DMS153 (cell line): ENCODE results near the gene EXOC6B.

Experiments used
- DNase-seq: peaks from one replicate; lab custom pipeline; 2025; lab: John Stamatoyannopoulos, UW

EXOC6B gene

DNA sequence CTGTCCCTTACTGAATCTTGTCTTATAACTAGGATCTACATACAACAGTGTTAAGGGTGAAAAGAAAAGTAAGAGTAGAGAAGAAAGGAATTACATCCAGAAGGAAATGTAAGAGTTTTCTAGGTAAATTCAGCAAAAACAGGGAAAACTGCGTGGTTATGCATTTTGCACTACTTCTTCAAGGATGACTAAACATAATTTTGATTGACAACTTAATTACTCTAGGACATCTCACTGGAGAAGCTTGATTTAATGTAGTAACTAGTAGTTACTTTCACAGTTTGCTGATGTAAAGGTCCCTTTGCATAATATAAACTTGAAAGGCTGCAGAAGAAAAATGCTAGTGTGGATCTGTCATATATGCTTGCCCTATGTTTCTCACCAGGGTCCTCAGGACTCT lies 464.8 kb downstream of the EXOC6B start:
- DNase-seq = no peak

DNA sequence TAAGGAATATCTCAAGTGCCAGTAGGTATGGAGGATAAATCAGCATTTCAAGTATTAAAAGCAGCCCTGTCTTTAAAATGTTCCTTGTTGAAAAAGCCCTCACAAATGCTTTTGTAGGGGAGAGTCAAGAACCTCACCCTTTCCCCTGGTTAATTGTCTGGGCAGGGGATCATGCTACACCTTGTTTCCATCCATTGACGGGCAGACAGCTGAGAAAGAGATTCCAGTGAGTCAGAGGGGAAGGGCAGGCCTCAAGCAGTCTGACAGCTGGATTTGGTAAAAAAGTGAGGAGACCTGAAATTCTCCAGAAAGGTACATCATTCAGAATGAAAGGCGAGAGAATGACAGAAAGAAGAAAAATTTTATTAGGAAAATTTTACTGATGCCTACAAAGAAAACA lies 475.0 kb downstream of the EXOC6B start:
- no peak for DNase-seq

DNA sequence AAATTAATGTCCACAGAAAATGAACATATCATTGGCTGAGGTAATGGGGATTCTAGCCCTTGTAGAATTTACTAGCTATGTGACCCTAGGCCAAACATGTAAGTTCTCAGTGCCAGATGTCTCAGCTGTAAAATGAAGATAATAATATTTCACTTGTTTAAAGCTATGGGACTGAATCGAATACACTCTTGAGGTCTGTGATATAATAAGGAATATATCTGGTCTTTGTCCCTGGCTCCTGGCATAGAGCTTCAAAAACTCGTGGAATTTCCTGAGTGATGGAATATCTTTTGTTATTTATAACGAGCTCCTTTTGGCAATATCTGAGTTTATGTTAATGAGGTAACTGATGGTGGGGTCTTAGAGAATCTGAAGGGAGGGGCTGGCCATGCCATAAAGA lies 476.8 kb downstream of the EXOC6B start:
- no peak for DNase-seq

DNA sequence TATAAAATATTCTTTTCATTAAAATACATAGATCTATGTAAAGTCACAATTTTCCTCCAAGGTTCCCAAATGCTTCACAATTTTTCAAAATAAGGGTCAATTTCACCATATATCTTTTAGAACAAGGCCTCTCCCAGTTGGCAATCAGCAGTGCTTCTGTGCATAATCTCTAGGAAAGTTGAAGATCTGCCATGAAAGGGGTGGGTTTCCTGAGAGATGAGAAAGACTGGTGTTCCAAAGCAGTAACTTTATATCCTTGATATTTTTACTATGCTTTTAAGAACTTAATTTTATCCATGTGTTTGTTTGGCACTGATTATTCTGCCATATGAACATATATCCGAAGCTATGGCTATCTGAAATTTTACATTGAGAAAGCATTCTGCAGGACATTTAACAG lies 478.8 kb downstream of the EXOC6B start:
- DNase-seq = no peak

DNA sequence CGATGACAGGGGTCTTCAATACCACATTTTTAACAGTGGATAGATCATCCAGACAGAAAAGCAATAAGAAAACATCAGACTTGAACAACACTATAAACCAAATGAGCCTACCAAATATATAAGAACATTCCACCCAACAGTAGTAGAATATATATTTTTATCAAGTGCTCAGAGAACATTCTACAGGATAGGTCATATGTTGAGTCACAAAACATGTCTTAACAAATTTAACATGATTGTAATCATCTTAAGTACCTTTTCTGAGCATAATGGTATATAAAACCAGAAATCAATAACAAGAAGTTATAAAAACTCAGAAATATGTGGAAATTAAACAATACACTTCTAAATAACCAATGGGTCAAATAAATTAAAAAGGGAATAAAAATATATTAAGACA lies 484.2 kb downstream of the EXOC6B start:
- no peak for DNase-seq

DNA sequence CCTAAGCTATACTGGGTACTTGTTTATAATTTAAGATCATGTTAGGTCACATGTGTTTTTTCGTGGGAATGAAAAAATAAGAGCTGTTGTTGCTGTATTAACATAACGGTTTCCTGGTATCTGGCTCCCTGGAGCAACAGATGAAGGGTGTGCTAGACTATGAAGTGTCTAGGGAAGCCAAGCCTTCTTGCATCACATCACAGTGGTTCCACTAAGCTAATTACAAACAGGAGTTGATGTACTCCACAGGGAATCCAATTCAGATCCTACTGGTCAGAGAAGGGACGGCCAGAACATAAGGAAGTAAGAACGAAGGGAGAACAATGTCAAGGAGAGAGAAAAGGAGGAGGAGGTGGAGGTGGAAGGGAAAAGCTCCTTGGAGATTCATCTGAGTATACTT lies 485.2 kb downstream of the EXOC6B start:
- DNase-seq = no peak

DNA sequence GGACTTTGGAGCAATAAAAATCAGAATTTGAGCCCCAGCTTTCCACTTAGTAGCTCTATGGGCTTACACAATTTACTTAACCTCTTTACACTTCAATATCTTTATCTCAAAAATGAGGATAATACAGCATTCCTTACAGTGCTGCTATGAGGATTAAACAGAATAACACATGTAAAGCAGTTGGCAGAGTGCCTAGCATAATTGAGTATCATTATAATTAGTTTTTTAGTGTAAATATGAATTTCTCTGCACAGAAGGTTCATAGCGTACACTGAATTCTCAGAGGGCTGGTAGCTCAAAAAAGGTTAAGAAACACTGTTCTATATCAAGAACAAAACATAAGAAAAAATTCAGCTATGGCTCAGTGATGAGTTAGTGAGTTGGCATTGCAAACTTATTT lies 487.8 kb downstream of the EXOC6B start:
- DNase-seq = no peak

DNA sequence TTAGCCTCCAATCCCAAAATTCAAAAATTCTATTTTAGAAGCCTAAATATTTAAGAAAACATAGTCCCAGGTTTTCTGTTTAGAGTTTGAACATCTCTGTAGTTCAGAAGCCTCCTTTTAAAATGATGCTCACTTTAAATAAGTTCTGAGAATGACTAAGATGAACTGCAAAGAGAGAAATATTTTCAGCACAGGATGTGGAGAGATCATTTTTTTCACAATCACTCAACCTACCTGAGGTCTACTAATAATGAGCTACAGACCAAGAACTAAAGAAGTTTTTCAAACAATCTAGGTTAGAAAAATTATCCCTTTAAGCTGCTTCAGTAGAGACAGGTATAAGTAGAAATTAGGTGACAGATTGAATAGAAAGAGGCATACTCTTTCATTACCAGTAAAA lies 493.1 kb downstream of the EXOC6B start:
- DNase-seq = no peak

DNA sequence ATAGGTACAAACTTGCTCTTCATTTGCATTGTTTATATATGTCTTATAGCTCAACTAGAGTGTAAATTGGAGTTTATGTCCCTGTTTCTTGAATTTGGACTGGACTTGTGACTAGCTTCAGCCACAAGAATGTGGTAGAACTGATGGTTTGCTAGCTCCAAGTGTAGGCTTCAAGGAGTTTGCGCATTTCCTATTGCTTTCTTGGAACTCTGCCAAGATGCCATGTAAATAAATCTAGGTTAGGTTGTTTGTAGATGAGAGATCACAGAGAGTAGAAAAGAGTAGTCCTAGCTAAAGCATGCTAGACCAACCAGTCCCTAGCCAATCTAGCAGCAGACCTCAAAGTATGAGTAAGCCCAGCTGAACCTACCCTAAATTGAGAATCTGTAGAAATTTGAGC lies 495.2 kb downstream of the EXOC6B start:
- peak; percentile 45 for DNase-seq

DNA sequence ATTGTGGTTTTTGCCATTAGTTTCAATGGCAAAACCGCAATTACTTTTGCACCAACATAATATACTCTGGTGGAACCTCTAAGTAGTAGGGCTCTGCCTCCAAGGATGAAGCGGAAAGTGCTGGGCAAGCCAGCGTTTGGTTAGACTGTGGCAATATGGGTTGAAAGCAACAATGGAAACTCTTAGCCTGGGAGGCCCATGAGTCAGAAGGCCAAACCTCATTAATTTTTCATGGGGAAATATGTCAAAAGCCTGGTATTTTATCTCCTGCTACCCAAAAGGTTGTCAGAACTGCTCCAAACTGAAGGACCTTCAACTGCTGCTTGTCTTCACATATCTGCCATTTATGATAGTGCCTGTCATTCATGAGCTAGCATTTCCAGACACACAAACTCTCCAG lies 499.1 kb downstream of the EXOC6B start:
- no peak for DNase-seq

DNA sequence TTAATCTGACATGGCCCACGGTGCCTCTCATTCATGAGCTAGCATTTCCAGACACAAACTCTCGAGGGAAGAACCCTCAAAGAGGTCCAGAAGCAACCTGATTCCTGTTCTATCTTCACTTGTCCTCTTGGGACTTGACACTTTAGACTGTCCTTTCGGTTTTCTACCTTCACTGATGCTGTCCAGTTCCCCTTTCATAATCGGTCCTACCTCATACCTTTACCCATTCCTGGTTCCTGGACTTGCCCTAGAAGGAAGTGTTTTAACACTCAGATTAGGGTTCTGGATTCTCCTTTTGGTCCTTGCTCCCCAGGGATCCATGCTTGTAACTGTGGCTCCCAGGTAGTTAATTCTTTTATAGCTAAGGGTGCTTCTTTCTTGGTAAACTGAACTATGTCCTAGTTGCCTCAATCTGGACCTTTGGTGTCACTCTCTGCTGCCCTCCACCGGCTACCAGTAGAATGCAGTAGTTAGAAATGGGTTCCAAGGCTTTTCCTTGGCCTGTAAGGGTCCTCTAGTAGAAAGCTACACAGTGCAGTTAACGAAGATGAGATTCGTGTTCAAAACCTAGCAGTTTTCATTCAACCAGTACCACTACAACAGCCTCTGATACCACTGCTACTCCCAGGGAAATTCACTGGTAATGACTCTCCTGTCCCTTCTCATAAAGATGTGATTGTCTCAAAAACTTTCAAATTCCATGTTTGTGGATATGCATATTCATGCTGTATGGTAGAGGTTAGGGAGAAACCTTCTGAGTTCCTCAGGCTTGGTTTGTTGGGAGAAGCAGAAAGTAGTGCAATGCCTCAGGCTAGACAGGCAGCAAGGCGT lies 500.0 kb downstream of the EXOC6B start:
- DNase-seq = no peak

DNA sequence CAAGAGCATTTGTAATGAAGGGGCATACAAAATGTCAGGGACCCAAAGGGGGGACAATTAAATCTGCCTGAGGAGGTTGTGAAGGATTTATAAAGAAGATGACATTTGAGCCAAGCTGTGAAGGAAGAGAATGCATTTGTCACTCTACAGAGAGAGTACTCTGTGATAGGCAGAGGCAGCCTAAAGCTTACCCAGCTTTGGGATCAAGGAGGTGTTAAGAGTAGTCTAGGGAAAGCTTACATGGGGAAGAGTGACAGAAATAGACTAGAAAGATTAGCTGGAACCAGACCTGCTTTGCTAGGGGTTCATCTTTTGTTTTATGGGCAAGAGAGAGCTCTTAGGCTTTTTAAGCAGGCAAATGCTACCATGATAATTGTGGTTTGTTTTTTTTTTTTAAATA lies 509.1 kb downstream of the EXOC6B start:
- DNase-seq = no peak

DNA sequence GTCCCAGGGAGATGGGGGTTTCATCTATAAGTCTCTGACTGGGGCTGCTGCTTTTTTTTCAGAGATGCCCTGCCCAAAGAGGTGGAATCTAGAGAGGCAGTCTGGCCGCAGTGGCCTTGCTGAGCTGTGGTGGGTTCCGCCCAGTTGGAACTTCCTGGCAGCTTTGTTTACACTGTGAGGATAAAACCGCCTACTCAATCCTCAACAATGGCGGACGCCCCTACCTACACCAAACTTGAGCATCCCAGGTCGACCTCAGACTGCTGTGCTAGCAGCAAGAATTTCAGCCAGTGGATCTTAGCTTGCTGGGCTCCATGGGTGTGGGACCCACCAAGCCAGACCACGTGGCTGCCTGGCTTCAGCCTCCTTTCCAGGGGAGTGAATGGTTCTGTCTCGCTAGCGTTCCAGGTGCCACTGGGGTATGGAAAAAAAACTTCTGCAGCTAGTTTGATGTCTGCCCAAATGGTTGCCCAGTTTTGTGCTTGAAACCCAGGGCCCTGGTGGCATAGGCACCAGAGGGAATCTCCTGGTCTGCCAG lies 525.6 kb downstream of the EXOC6B start:
- DNase-seq = no peak

DNA sequence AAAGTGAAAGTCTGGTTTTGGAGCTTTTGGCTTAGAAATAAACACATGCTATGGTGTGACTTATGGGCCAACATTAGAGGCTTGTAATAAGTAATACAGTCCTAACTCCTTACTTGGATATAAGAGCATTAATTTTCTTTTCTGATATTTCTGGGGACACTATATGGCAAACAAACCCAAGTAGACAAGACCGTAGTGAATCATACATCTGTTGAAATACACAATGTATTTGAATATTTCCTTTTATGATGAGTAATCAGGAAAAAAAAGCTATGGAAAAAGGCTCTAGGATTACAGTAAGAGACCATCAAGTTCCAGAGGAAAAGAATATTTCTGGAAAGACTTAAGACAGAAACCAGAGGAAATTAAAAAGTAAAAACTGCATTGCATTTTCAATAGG lies 532.2 kb downstream of the EXOC6B start:
- DNase-seq = no peak

DNA sequence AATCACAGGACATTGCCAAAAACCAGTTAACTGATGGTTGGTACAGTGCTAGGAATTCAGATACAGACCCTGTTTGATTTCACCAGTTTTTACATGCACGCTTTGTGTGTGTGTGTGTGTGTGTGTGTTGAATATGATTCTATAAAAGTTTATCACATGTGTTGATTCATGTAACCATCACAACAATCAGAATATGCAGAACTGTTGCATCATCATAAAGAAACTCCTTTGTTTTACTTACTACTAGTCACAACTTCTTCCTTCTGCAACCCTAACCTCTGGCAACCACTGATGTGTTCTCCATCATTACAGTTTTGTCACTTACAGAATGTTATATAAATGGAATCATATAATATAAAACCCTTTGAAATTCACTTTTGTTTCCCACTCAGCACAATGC lies 533.4 kb downstream of the EXOC6B start:
- no peak for DNase-seq

DNA sequence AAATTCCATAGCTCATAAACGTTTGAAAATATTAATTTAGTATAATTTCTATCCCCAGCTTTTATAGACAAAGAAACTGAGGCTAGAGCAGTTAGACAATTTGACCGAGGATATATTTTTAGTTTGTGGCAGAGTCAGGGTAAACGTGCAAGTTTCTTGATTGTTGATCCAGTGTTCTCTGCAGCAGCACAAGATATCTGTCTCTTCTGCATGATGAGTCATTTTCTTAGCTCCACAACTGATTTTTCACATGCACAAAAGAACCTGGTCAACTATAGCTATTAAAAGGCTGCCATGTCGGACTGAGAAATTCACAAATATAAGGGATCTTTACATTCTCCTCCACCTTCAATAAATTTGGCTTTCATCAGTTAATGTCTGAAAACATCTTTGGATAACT lies 534.8 kb downstream of the EXOC6B start:
- DNase-seq = no peak

DNA sequence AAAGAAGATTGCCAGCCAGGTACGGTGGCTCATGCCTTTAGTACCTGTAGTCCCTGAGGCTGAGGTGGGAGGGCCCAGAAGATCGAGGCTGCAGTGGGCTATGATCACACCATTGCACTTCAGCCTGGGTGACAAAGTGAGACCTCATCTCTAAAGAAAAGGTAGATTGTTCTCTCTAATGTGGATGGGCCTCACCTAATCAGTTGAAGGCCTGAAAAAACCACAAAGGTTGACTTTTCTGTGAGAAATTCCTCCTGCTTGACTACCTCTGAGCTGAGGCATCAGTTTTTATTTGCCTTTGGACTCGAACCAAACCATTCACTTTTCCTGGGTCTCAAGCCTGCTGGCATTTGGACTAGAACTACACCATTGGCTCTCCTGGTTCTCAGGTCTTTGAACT lies 536.1 kb downstream of the EXOC6B start:
- no peak for DNase-seq

DNA sequence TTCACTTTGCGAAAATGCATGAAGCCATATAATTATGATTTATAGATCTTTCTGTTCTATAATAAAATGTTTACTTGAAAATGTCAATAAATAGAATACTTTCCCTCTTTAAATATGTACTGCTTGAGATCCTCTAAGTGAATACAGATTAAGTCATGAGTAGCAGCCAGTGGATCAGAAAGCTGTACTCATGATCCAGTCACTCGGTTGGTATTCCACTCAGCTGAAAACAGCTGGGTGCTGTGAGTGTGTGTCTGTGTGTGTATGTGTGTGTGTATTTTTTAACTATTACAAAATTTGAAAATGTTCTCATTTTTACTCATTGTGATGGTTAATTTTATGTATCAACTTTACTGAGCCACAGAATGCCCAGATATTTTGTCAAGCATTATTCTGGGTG lies 536.5 kb downstream of the EXOC6B start:
- DNase-seq = no peak

DNA sequence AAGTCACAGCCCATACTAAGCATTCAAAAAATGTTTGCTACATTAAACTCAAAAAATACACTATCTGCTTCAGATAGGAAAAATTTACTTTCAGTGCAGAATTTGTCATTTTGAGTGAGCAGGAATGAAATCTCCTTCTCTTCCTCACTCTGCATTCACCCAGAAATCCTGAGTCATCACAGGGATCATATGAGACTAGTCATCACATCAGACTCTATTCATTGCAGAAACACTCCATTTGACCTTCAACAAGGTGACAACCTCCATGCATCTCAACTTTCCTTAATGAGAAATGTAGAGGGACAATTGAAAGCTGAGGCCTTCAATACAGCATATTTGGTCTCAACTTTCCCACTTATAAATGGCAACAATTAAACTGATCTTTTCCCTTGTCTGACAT lies 547.8 kb downstream of the EXOC6B start:
- no peak for DNase-seq

DNA sequence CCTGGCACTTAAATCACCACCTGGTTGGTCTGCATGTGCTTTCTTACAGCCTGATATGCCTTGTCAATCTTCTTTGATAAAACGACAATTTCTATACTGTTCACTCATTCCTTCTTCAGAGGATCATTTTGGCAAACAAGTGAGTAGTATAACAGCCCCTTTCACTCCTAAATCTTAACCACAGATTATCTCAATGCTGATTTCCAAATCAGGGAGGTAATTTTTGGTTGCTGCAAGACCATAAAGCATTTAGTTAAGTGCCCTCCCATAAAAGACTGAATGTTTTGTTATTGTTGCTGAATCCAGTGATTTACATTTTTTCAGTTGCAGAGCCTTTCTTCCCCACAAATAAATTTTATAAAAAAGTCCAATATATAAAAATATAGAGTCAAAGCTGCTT lies 549.0 kb downstream of the EXOC6B start:
- no peak for DNase-seq

DNA sequence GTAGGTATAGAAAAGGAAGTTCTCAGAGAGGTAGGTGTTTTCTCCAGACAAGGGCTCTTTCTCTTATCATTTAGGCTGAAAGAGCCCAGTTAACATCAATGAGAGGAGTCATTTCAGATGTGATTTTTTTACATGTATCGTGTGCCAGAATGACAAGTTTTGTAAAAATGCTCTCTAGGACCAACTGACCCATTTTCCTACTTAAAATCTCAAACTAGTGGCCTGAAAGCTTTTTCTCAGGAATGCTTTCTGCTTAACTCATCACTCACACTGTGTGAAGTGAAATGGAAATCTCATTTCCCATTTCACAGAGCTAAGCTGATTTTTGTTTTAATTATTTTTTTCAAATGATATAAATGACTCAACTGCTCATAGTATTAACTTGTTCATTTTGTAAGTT lies 549.5 kb downstream of the EXOC6B start:
- no peak for DNase-seq

DNA sequence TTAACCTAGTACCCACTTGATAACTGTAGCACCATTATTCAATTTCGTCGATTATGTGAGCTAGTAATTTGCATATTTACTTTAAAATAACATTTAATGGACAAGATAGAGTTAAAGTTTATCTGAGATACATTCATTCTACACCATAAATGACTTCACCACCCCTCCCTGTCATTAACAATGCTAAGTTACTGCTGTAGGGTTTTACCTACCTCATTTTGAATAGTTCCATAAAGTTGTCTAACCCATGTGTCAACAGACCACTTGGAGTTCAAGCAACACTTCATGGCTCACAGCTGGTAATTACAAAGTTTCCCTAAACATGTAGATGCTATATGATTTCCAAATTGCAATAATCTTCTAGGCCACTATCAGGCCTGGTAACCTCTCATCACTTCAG lies 550.7 kb downstream of the EXOC6B start:
- no peak for DNase-seq

DNA sequence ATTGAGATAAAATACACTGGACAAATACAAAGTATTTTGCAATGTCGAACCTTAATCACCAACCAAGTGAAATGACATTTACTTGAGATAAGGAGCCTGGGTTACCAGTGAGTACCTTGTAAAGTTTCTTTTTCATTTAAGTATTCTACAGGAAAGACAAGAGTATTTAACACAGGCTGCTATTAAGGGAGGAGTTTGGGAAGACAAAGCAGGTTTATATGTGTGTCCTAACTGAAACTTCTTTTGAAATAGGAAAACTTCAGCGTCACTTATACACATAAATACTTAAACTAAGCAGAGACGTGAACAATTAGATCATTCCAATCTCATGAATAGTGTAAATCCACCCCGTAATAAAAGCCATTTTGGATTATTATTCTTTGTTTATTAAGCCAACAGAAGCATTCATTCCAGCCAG lies 551.4 kb downstream of the EXOC6B start:
- DNase-seq = no peak

DNA sequence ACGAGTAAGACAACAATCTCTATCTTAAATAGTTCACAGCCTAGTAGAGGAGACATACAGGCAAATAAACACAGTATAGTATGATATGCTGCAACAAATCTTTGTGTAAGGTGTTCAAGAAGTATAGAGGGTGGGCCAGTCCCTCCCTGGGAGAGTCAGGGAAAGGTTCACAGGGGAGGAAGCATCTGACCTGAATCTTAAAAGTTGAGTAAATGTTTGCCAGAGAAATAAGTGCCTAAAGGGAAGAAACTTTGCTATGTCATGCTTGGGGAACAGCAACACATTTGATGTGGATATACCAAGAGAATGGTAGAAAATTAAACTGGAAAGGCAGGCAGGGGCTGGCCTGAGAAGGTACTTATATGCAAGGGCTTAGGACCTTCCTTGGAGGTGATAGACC lies 552.4 kb downstream of the EXOC6B start:
- no peak for DNase-seq
